NCI-H2171 treated with DMSO at 0.1 percent for 48 hours (cell line): Measurements from ENCODE around the gene PNMA6A.
A peak's percentile ranks its signal among the peaks of the same experiment; 100 is the strongest.
"Not testable (repeated sequence)": the region's sequence is repeated elsewhere in the genome, so short reads cannot be mapped to it uniquely, and the experiment has no call there.

ENCODE experiments used
- DNase-seq: peaks from one replicate; lab custom pipeline; 2025; lab: John Stamatoyannopoulos, UW

Gene PNMA6A

DNA sequence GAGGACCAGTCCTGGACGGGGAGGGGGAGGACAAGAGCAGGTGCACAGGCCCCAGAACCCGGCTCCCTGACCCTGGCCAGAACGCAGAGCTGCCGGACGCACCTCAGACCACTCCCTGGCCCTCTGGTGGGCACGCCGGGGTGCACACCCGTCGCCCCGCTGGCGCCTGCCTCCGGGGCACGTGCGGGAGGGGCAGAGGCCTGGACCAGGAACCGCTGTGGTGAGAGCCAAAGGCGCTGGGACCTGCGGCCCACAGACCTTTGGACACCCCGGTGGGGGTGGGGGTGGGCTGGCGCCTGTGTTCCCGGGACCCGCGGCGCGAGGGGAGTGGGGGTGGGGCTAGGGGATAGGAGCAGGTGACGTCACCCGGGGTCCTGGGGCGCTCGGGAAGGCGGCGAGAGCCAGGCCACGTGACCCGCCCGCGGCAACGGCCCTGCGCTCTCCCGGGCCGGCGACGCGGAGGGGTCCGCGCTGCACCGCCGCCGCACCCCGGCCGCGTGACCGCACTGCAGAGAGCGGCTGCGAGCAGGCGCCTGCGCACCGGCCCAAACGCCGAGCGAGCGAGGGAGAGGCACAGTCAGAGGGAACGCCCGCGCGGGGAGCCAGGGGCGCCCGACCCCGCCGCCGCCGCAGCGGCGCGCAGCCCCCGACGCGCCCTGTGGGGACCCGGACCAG is at the start of gene PNMA6A:
Gene PNMA6A (plus strand): TSS at position 546 of the 675 bp plus-strand sequence. CDS start 609 bp downstream, outside the sequence.
- DNase-seq, result not testable (repeated sequence)

DNA sequence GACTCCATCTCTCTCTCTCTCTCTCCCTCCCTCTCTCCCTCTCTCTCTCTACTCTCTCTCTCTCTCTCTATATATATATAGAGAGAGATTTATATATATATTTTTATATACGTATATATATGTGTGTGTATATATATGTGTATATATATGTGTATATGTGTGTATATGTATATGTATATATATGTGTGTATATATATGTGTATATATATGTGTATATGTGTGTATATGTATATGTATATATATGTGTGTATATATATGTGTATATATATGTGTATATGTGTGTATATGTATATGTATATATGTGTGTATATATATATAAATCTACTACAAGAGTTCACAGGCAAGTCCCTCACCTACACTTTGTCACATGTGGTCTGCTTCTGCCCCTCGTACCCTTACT is 45.8 kb upstream of the PNMA6A start:
- DNase-seq, result not testable (repeated sequence)

DNA sequence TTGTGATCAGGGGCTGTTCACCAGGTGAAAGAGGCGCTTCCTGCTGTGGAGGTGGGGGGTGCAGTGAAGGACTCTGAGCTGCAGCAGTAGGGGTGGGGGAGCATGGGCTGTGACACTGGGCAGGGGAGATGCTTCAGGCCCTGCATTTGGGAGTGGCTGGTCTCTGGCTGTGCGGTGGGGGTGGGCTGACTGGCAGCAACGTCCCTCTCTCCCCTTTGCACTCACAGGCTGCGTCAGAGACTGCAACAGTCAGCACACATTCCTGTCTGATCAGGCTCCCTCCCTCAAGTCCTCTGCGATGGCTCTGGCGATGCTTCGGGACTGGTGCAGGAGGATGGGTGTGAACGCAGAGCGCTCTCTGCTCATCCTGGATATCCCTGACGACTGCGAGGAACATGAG is 43.8 kb upstream of the PNMA6A start:
- not testable (repeated sequence) for DNase-seq

DNA sequence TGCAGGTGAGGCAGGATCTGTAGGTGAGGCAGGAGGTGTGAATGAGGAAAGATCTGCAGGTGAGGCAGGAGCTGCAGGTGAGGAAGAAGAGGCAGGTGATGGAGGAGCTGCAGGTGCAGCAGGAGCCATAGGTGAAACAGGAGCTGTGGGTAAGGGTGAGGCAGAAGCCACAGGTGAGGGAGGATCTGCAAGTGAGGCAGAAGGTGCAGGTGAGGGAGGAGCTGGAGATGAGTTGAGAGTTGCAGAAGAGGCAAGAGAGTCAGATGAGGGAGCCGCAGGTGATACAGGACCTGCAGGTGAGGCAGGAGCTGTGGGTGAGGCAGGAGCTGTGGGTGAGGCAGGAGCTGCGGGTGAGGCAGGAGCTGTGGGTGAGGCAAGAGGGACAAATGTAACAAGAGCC is 43.1 kb upstream of the PNMA6A start:
- DNase-seq, result no peak

- no peak for DNase-seq
These were observed 42.4 kb upstream of the PNMA6A start for GRCh38 chrX:153029875-153030274.

DNA sequence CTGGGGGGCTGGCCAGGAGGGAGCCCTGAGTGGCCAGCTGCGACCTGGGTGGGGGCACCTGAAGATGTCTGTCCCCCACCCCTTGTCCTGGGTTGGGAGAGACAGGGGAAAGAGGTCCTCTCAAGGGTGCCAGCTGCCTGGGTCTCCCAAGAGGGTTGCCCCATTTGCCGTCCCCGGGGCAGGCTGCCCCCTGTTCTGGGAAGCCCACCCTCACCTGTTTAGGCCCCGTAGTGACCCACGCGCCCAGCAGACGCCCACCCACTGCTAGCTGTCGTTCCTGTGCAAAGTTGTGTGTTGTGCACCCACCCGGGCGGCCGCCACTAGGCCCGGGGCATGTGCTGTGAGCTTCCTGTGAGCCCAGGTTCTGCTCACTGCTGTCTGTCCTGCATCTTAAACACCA is 41.5 kb upstream of the PNMA6A start:
- DNase-seq, result no peak

DNA sequence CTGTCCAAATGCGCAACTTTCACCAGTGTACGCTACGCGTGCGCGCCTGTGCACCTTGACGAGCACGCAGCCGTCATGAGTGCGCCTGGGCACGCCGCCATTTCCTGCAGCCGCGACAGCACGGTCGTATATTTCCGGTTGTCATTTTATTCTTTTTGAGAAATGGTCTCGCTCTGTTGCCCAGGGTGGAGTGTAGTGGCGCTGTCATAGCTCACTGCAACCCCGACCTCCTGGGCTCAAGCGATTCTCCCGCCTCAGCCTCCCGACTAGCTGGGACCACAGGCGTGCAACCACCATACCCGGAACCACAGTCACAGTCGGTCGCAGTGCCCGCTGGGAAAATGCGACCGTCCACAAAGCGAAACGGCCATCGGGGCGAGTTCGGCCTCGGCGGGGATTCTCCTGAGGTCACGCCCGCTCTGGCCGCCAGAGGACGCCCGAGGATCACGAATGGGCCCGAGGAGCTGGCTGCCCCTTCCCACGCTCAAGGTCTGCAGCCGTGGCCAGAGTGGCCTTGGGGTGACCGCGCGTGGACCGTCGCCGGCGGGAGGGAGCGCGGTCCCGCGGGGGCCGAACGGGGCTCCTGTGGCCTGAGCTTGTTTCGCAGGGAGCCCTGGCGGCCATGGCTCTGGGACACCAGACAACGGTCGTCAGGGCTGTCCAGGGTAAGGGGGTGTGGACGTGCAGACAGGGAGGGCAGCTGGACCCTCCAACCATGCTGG is 39.7 kb upstream of the PNMA6A start:
- DNase-seq, result peak; percentile 2

- no peak for DNase-seq
These were observed 23.2 kb upstream of the PNMA6A start for GRCh38 chrX:153049093-153049492.

DNA sequence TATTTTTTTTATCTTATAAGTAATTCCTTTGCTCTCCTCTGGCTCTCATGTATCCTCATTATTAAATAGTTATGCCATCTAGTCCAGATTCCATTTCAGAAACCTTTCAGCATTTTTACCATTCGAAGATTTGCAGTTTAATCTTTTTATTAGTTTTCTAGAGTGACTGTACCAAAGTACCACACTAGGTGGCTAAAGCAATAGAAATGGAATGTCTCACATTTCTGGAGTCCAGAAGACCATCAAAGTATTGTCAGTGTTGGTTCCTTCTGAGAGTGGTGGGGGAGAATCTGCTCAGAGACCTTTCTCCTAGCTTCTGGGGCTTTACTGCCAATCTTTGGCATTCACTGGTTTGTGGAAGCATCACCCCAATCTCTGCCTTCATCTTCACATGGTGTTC is 19.7 kb upstream of the PNMA6A start:
- DNase-seq, result no peak

DNA sequence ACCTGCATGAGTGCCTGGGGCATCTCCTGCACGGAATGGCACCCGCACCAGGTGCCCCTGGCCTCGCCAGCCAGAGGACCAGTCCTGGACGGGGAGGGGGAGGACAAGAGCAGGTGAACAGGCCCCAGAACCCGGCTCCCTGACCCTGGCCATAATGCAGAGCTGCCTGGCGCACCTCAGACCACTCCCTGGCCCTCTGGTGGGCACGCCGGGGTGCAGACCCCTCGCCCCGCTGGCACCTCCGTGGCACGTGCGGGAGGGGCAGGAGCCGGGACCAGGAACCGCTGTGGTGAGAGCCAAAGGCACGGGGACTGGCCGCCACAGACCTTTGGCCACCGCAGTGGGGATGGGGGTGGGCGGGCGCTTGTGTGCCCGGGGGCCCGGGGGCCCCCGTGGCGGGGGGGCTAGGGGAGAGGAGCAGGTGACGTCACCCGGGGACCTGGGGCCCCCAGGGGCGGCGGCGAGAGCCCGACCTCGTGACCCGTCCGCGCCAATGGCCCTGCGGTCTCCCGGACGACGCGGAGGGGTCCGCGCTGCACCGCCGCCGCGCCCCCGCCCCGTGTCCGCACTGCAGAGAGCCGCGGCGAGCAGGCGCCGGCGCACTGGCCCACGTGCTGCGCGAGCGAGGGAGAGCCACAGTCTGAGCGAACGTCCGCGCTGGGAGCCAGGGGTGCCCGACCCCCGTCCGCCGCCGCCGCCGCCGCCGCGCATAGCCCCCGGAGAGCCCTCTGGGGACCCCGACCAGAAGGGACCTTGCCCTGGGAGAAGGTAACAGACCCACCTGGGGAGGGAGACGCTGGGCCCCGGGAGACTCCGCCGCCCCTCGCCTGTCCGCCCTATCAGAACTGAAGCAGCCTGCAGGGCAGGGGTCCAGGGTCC is 16.1 kb upstream of the PNMA6A start, which contains the start of gene PNMA3:
Gene PNMA3 (plus strand): TSS at position 600 of the 879 bp plus-strand sequence. CDS start 586 bp downstream, outside the sequence.
- no peak for DNase-seq

- DNase-seq, result no peak
These were observed 15.0 kb upstream of the PNMA6A start for GRCh38 chrX:153057281-153057680.

GRCh38 chrX:153059191-153060094 is 12.8 kb upstream of the PNMA6A start:
- no peak for DNase-seq

- DNase-seq, result no peak
These were observed 12.2 kb upstream of the PNMA6A start for GRCh38 chrX:153060095-153060445.

GRCh38 chrX:153061732-153062131 is 10.5 kb upstream of the PNMA6A start:
- no peak for DNase-seq

GRCh38 chrX:153063315-153063714 is 8.9 kb upstream of the PNMA6A start:
- DNase-seq, result no peak

- no peak for DNase-seq
These were observed 8.2 kb upstream of the PNMA6A start for GRCh38 chrX:153064061-153064460.

- no peak for DNase-seq
These were observed 6.9 kb upstream of the PNMA6A start for GRCh38 chrX:153065389-153065788.

- DNase-seq, result not testable (repeated sequence)
These were observed 5.9 kb upstream of the PNMA6A start for GRCh38 chrX:153066402-153066801.

DNA sequence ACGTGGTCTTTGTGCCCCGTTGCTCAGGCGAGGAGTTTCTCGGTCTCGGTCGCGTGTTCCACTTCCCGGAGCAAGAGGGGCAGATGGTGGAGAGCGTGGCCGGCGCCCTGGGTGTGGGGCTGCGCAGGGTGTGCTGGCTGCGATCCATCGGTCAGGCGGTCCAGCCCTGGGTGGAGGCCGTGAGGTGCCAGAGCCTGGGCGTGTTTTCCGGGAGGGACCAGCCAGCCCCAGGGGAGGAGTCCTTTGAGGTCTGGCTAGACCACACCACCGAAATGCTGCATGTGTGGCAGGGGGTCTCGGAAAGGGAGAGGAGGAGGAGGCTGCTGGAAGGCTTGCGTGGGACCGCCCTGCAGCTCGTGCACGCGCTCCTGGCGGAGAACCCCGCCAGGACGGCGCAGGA is 1.1 kb downstream of the PNMA6A start:
- not testable (repeated sequence) for DNase-seq

DNA sequence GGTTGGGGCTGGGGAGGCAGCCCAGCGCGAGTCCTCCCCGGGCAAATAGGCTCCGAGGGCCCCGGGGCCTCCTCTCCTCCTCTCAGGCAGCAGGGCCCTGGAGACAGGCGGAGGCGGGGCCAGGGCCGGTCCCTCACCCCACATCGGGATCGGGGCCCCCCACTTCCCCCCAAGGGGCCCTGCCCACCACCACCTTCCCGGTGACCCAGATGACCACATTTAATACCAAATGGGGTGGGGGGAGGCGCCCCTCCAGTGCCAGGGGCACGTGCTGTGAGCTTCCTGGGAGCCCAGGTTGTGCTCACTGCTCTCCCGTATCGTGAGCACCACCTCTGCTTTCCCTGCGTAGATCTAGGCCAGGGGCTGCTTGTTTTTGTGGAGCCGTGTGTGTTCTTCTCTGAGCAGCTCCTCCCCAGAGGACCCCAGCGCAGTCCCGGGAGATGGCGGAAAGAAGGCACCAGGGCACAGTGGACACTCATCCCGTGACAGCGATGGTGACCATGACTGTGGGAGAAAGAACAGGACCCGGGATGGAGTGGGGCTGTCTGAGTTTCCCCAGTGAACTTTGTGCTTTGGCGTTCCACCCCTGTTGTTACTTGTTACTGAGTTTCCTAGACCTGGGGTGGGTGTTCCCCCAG is 2.1 kb downstream of the PNMA6A start:
- DNase-seq, result no peak

DNA sequence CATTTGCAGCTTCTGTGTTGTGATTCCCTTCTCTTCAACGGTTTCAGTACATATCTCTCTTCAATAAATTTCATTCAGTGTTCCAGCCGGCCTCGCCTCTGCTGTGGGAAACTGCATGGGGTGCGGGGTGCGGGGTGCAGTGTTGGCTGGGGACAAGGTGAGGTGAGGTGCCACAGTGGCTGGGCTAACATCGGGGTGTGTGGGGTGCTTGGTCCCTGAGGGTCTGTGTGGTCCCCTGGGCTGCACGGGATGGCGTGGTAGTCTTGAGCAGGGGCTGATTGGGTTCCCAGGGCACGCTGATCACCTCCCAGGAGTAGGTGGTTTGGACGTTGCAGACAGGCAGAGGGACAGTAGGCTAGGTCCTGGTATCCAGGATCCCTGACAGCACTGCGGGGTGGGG is 2.7 kb downstream of the PNMA6A start:
- DNase-seq, result no peak
